Aorta (tissue), 5 donors: ENCODE results near the gene SMYD1. TPM values are rescaled to one million over a fixed set of nuclear protein-coding genes. Genes with fewer than 3 reads are reported as not detected.

Experiments used
- ATAC-seq: fragments of 200-7000 bp; cut with Tn5 transposase; one replicate; pipeline ENCODE4 v1.9.1; 2022; ENCODE audit warnings: moderate library complexity; ENCODE audit not compliant: low FRiP score
- DNase-seq, 2 donors: peaks; one replicate each; pipeline ENCODE4 v3.0.0-alpha.2; 2020
- H3K27ac ChIP-seq, 2 donors: one replicate each; pipeline ENCODE4 v1.5.1; 2013; ENCODE audit warnings: low read length in 2 of 2, mild to moderate bottlenecking in 2 of 2, moderate library complexity in 2 of 2, control low read depth in 1 of 2, inconsistent platforms in 1 of 2, low read depth in 1 of 2
- H3K27me3 ChIP-seq, 2 donors: one replicate each; pipeline ENCODE4 v1.6.1; 2013; ENCODE audit warnings: control low read depth in 1 of 2, low read length in 1 of 2, mild to moderate bottlenecking in 1 of 2, moderate library complexity in 1 of 2; ENCODE audit not compliant: insufficient read depth in 2 of 2, control insufficient read depth in 1 of 2
- H3K36me3 ChIP-seq, 2 donors: one replicate each; pipeline ENCODE4 v1.6.1; 2013; ENCODE audit warnings: control low read depth in 1 of 2, low read length in 1 of 2, mild to moderate bottlenecking in 1 of 2; ENCODE audit not compliant: insufficient read depth in 2 of 2, control insufficient read depth in 1 of 2
- H3K4me1 ChIP-seq, 2 donors: one replicate each; pipeline ENCODE4 v1.6.1; 2013; ENCODE audit warnings: low read length in 2 of 2, control low read depth in 1 of 2, mild to moderate bottlenecking in 1 of 2, moderate library complexity in 1 of 2; ENCODE audit not compliant: insufficient read depth in 2 of 2, control insufficient read depth in 1 of 2
- H3K4me3 ChIP-seq, 2 donors: one replicate each; pipeline ENCODE4 v1.5.1; 2013; ENCODE audit warnings: low read length in 2 of 2, control low read depth in 1 of 2, mild to moderate bottlenecking in 1 of 2
- H3K9me3 ChIP-seq: one replicate; pipeline ENCODE4 v1.6.1; 2013; ENCODE audit warnings: mild to moderate bottlenecking, low read length; ENCODE audit not compliant: control insufficient read depth
- WGBS, 2 donors: extraction: QIAGEN DNeasy Blood & Tissue Kit; methylation state at CpG; one replicate each; pipeline ENCODE4 v1.1.7; 2013; 5-methylcytosine and 5-hydroxymethylcytosine counted together
- intact Hi-C, 2 donors: fragments of 100-400 bp; cut with DNase I; formaldehyde crosslinking; loops; one replicate each; pipeline versions ENCODE4 v1.14.2 to v1.15.0; 2022
- polyA plus RNA-seq, 2 donors: library from polyadenylated mRNA; stranded (reverse); fragments of 200-250 nt; gene quantifications; one replicate each; pipeline ENCODE4 v1.2.3, GENCODE V29; 2013
- total RNA-seq, 2 donors: library from RNA; stranded (reverse); fragmentation: NEBNext Ultra II Directional; extraction: Animal tissue kit (Norgen Biotek cat#: 25700); gene quantifications; one replicate each; pipeline ENCODE4 v1.2.1, GENCODE V29; 2021
- donor health status: healthy with polysubstance abuse.
- donor health status: Bipolar disorder and iron deficiency.
- donor health status: DM: no; HTN: no; CAD: no.
- donor health status: DM: no; HTN: no; CAD: no.
- donor health status: DM: yes; HTN: yes; CAD: no.

SMYD1 gene
- total and polyA plus RNA-seq, 4 donors: under 0.01 TPM; not detected in 3

DNA sequence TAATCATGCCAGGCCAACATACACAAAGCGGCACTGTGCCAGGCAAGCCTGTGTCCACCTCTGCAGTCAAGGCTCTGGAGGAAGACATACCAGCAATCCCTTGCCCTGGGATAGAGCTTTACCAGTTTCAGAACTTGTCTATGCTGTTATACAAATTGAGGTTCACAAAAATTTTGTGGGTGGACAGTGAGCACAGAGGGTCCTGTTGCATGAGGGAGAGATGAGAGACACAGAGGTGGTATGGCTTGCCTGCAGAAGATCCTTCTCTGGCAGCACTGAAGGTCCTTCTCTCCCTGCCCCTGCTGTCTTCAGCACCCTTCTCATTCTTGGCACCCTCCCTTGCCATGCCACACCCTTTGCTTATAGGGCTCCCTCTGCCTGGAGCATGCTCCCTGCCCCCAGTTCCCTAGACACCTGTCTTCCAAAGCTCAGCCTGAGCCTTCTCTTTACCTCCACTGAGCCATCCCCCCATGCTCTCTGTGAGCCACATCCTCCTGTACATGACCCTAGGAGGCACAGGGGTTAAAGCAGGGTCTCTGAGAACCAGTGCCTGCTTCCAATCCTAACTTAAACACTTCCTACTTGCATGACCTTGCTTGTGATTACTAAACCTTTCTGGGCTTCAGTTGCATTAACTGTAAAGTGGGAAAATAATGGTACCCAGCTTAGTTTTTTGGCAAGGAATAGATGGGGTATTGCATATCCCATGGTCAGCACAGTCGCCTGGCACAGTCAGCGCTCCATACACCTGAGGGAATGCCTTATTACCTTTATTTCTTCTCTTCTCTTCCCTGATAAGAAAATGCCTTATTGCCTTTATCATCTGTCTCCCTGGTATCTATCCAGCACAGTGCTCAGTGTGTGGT lies 59.4 kb downstream of the SMYD1 start:
- 86 to 87% methylated on average over 3 of the region's 3 CpGs for WGBS, 2 donors
- Histone ChIP-seq H3K27ac (no peak overlapping the region), H3K27me3 (no peaks in the 10 kb centered on the region), H3K36me3 (no peaks in the 10 kb centered on the region), H3K4me1 (no peaks in the 10 kb centered on the region), H3K4me3 (no peak overlapping the region), H3K9me3 (no peaks in the 10 kb centered on the region)
- ATAC-seq (no peak), DNase-seq (no peak)
- intact Hi-C loops: no loop called here

DNA sequence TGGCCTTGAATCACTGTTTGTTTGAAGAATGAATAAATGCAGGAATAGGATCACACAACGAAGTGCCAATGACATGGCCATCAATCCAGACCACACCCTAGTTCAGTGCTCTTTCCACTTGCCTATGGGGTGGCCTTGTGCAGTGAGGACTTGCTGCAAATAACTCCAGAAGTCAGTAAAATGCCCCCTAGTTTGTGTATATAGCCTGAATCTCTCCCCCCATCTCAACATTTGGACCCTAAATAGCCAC lies 59.9 kb downstream of the SMYD1 start:
- H3K36me3 ChIP-seq: no peaks in the 10 kb centered on the region
- no peak overlapping the region for H3K27ac ChIP-seq
- intact Hi-C loops: no loop called here
- no peaks in the 10 kb centered on the region for H3K4me1 ChIP-seq
- H3K4me3 ChIP-seq: no peak overlapping the region
- no peaks in the 10 kb centered on the region for H3K27me3 ChIP-seq
- no peaks in the 10 kb centered on the region for H3K9me3 ChIP-seq
- ATAC-seq (no peak), DNase-seq (no peak)
- WGBS, 2 donors: 42 to 60% methylated on average over 1 of the region's 1 CpG

DNA sequence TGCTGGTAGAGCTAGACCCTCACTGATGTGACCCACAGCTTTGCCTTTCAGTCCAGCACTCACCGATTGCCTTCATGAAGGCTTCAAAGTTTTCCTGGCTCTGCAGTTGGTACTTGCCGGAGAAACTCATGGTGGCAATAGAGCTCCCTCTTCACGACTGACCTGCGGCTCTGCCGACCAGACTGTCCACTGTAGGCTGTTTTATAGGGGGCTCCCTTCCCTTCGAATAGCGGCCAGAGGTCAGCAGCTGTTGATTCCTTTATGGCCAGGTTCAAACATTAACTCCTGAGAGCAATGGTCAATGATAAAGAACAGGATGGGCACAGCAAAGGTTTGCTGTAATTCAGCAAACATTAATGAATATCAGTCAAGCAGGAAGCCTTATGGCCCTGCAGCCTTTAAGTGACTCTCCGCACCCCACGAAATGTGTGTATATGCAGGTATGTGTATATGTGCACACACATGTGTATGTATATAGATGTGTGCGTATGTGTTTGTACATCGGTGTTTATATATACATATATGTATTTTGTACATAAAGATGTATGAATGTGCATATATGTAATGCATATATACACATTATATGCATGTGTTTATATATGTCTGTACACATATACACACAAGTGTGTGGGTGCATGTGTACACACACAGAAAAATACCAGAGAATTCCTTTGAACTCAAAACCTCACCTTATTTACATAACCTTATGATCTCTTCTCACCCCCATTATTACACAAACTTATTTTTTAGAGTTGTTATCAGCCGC lies 60.4 kb downstream of the SMYD1 start, which contains the start of gene FABP1:
TSS of gene FABP1 (minus strand) at position 175 of the 766 bp plus-strand sequence. CDS start at position 130, 45 bp downstream.
- WGBS, 2 donors: 80 to 81% methylated on average over 12 of the region's 12 CpGs
- no peak for ATAC-seq
- Histone ChIP-seq H3K4me1 (no peaks in the 10 kb centered on the region), H3K9me3 (no peaks in the 10 kb centered on the region), H3K27ac (no peak within 1 kb of the TSS), H3K27me3 (no peaks in the 10 kb centered on the region), H3K4me3 (no peak within 1 kb of the TSS), H3K36me3 (no peaks in the 10 kb centered on the region)
- intact Hi-C loops: no loop called here
- no peak for DNase-seq

DNA sequence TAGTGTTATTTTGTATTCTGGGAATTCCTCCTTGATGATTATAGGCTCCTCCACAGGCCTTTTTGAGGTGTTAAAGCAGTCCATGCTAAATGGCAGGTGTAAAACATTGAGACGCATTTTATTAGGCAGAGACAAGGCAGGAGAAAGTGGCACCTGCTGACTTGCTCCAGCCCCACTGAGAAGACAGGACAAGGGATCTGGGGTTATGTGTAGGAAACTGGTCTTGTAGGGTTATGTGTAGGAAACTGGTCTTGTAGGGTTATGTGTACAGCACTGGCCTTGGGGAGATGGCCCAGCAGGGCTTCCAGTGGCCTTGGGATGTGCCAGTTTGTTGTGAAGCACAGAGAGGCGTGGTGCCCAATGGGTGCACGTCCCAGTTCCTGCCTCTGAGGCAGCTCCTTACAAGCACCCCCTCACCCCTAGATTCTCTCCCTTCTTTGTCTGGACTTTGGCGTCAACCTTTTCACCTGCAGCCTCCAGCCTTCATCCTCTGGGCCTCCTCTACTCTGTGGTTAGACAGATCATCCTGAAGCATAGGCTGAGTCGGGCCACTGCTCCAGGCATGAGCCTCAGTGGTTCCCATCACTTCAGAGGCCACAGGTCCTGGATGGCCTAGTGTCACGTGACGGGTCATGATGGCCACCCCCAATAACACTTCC lies 61.2 kb downstream of the SMYD1 start:
- 85 to 94% methylated on average over 7 of the region's 7 CpGs for WGBS, 2 donors

DNA sequence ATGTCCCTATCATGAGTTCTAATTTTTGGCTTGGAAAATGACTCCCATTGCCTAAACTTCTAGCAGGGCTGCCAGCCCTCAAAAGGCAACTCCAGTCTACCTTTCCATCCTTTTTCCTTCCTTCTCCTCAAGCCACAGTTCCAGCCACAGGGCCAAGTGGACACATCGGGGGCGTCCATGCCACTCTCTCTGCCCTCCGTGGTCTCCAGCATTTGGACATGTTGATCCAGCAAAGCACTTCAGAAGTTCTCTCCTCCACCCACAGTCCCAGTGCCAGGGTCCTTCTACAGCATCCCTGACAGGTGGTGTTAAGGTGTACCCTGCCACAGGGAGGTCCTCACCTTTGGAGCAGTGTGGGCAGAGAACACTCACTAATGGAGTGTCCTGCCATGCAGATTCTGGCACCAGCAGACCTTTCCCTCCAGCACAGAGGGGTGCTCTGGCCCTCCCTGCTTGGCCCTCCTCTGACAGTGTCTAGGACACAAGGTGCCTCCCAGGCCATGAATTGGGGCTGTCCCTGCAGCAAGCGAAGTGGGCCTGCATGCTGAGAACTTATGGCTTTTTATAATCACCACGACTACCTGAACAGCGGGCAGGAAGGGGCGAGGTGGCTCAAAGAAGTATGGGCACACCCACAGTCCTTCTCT lies 61.8 kb downstream of the SMYD1 start:
- ATAC-seq: no peak
- no peaks in the 10 kb centered on the region for H3K4me1 ChIP-seq
- no peaks in the 10 kb centered on the region for H3K36me3 ChIP-seq
- intact Hi-C loops: no loop called here
- no peak overlapping the region for H3K27ac ChIP-seq
- no peak for DNase-seq
- no peak overlapping the region for H3K4me3 ChIP-seq
- 89 to 91% methylated on average over 7 of the region's 7 CpGs for WGBS, 2 donors
- no peaks in the 10 kb centered on the region for H3K27me3 ChIP-seq
- no peaks in the 10 kb centered on the region for H3K9me3 ChIP-seq

More for the DNA sequence above, 61.2 kb downstream of the SMYD1 start:
- intact Hi-C loops: no loop called here
- no peaks in the 10 kb centered on the region for H3K27me3 ChIP-seq
- no peak overlapping the region for H3K27ac ChIP-seq
- H3K36me3 ChIP-seq: no peaks in the 10 kb centered on the region
- ATAC-seq (no peak), DNase-seq (no peak)
- H3K4me1 ChIP-seq: no peaks in the 10 kb centered on the region
- H3K4me3 ChIP-seq: no peak overlapping the region
- H3K9me3 ChIP-seq: no peaks in the 10 kb centered on the region

DNA sequence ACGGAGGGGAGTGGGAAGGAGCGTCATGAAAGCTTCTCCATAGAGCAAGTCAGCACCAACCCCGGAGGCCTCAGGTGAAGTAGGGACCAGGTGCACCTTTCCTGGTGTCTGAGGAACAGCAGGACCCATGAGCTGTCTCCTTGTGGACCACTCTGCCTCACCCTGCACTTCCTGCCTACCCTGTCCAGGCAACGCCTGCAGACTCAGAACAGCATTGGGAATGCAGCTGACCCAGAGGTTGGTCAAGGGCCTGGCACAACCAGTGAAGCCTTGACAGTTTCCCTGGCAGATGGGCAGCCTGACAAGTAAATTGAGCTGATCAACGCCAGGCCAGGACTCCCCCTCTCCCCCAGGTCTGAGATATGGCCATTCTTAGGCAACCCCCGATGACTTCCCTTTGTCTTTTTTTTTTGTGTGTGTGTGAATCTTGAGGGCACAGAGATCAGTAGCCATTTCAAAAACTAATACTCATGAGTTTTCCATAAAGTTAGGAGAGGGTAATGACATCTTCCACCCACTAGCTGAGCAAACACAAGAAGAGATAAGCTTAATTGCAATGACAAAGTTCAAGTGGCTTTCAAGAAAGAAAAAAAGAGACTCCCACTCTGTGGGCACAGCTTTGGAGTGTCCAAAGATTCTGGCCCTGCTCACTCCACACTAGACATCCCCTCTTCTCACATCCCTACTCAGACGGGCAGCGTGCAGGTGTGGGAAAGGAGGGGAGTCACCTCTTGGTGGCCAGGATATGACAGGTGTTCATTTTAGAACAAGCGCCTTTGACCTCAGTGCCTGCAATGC lies 63.8 kb downstream of the SMYD1 start:
- no peaks in the 10 kb centered on the region for H3K9me3 ChIP-seq
- ATAC-seq: no peak
- no peak overlapping the region for H3K27ac ChIP-seq
- H3K27me3 ChIP-seq: no peaks in the 10 kb centered on the region
- no peak for DNase-seq
- H3K4me1 ChIP-seq: no peaks in the 10 kb centered on the region
- no peaks in the 10 kb centered on the region for H3K36me3 ChIP-seq
- intact Hi-C loops: no loop called here
- 83 to 84% methylated on average over 9 of the region's 9 CpGs for WGBS, 2 donors
- no peak overlapping the region for H3K4me3 ChIP-seq

DNA sequence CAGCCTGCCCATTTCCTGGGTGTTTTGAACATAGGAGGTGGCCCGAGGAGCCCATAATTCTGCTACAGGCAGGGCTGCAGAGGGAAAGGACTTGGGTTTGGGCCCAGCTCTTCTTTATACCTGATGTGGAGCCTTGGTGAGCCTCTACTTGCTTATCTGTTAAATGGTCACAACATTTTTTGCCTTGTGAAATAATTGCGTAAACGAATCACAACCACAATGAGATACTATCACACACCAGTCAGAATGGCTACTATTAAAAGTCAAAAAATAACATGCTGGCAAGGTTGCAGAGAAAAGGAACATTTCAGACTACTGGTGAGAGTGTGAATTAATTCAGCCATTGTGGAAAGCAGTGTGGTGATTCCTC lies 64.4 kb downstream of the SMYD1 start:
- no peak for DNase-seq
- H3K27me3 ChIP-seq: no peaks in the 10 kb centered on the region
- no peak overlapping the region for H3K27ac ChIP-seq
- H3K36me3 ChIP-seq: no peaks in the 10 kb centered on the region
- no peaks in the 10 kb centered on the region for H3K4me1 ChIP-seq
- WGBS, 2 donors: 88 to 89% methylated on average over 3 of the region's 3 CpGs
- intact Hi-C loops: no loop called here
- ATAC-seq: no peak
- H3K9me3 ChIP-seq: peaks cover 2% of the 10 kb centered on the region
- no peak overlapping the region for H3K4me3 ChIP-seq

DNA sequence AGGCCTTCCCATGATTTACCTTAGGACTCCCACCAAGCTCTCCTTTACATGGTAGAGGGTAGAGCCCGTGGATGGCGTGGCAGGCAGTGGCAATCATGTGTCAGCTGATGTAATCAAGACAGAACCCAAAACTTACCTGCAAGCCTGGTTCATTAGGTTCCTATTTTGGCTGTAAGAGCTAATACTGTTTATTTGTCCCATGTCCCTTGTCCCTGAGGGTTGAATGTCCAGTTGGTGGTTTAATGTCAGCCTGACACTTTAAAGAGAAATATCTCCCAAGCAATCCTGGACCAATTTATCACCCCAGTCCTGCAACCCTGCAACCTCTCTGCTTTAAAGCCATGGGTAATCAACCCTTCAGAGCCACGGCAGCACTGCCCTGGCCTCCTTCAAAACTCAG lies 66.2 kb downstream of the SMYD1 start:
- DNase-seq: no peak
- intact Hi-C loops: no loop called here
- WGBS, 2 donors: 71% methylated on average over 3 of the region's 3 CpGs
- Histone ChIP-seq H3K4me3 (no peak overlapping the region), H3K27me3 (no peaks in the 10 kb centered on the region), H3K4me1 (no peaks in the 10 kb centered on the region), H3K9me3 (peaks cover 4% of the 10 kb centered on the region), H3K36me3 (no peaks in the 10 kb centered on the region), H3K27ac (no peak overlapping the region)
- no peak for ATAC-seq
